Smooth muscle cell (in vitro differentiated cells): Measurements from ENCODE around the gene ZNF771. TPM values are rescaled to one million over a fixed set of nuclear protein-coding genes. Genes with fewer than 3 reads are reported as not detected.
A peak's percentile ranks its signal among the peaks of the same experiment; 100 is the strongest.

Source experiments
- DNase-seq: peaks from one replicate; lab custom pipeline; 2025; ENCODE audit not compliant: unreplicated experiment; lab: John Stamatoyannopoulos, UW
- H2AFZ ChIP-seq: fragments of 200-600 bp; sonication (generic); 2 replicates; pipeline ENCODE4 v1.6.0; 2016; ENCODE audit warnings: antibody characterized with exemption, low read depth, mild to moderate bottlenecking
- H3F3A ChIP-seq: fragments of 200-600 bp; sonication (generic); 2 replicates; pipeline ENCODE4 v1.6.0; 2017; ENCODE audit warnings: antibody characterized with exemption, low read depth
- H3K27ac ChIP-seq: fragments of 200-600 bp; sonication (generic); 2 replicates; pipeline ENCODE4 v1.5.1; 2016; ENCODE audit warnings: low read depth, mild to moderate bottlenecking
- H3K27me3 ChIP-seq: fragments of 200-600 bp; sonication (generic); 2 replicates; pipeline ENCODE4 v1.6.1; 2016; ENCODE audit warnings: low read depth, mild to moderate bottlenecking
- H3K36me3 ChIP-seq: fragments of 200-600 bp; sonication (generic); 2 replicates; pipeline ENCODE4 v1.5.1; 2016; ENCODE audit warnings: low read depth
- H3K4me1 ChIP-seq: fragments of 200-600 bp; sonication (generic); 2 replicates; pipeline ENCODE4 v1.5.1; 2016; ENCODE audit warnings: low read depth
- H3K4me2 ChIP-seq: fragments of 200-600 bp; sonication (generic); 2 replicates; pipeline ENCODE4 v1.6.0; 2016; ENCODE audit warnings: mild to moderate bottlenecking
- H3K4me3 ChIP-seq: fragments of 200-600 bp; sonication (generic); 2 replicates; pipeline ENCODE4 v1.5.1; 2016; ENCODE audit warnings: mild to moderate bottlenecking
- H3K79me2 ChIP-seq: fragments of 200-600 bp; sonication (generic); 2 replicates; pipeline ENCODE4 v1.6.0; 2016; ENCODE audit warnings: low read depth, mild to moderate bottlenecking
- H3K9ac ChIP-seq: fragments of 200-600 bp; sonication (generic); 2 replicates; pipeline ENCODE4 v1.6.0; 2016; ENCODE audit warnings: low read depth
- H3K9me3 ChIP-seq: fragments of 200-600 bp; sonication (generic); replicated peaks from 2 replicates; pipeline ENCODE4 v1.5.1; 2016; ENCODE audit warnings: low read depth
- H4K20me1 ChIP-seq: fragments of 200-600 bp; sonication (generic); 2 replicates; pipeline ENCODE4 v1.6.0; 2016; ENCODE audit warnings: low read depth
- WGBS: methylation state at CpG from one replicate; pipeline ENCODE4 v1.1.7; 2016; ENCODE audit warnings: low lambda C conversion rate; 5-methylcytosine and 5-hydroxymethylcytosine counted together
- polyA plus RNA-seq: library from polyadenylated mRNA; unstranded; fragments of >200 nt; fragmentation: Nextera tagmentation; extraction: Ambion mirVana; gene quantifications from 2 replicates; pipeline ENCODE4 v1.2.1, GENCODE V29; 2016
- total RNA-seq: library from RNA; depleted of rRNA; stranded (reverse); fragments of >200 nt; gene quantifications from 2 replicates; pipeline ENCODE4 v1.2.3, GENCODE V29; 2014
- TF ChIP-seq, protein P1 (sequence below): fragments of 200-600 bp; sonication (generic); IDR thresholded peaks from 2 replicates; pipeline ENCODE4 v1.5.1; 2017; ENCODE audit warnings: borderline replicate concordance, mild to moderate bottlenecking, antibody characterized with exemption; ENCODE audit not compliant: insufficient read depth, poor library complexity, severe bottlenecking

Gene ZNF771
- total and polyA plus RNA-seq, 2 experiments from 2014 or later, result 7.2 to 20.9 TPM

DNA sequence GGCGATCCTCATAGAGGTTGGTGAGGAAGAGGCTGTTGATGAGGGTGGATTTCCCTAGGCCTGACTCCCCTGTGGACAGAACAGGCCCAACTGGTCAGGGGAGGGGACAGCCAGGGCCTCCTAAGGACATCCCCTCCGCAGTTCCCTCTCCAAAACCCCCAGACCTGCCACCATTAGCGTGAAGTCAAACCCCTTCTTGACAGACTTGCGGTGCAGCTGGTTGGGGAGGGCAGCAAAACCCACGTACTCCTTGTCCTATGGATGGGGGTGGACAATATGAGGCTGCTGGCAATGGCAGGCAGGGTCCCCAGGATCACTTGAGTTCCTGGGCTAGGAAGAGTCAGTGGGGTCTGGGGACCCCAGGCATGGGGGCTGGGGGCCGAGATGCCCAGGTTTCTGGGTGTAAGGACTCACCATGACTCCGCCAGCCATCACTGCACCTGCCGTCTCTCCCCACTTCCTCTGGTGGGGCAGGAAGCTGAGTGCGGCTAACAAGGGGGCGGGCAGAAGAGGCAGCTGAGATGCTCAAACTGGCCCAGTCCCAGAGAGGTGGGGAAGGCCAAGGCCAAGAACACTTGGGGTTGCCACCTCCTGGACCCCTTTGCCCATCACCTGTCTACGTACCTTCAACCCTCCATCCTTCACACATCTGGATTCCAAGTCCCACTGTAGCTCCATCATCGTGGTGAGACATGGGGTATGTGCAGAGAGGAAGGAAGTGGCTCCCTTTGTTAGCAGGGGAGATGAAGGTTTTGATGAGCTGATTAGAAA lies 25.1 kb upstream of the ZNF771 start, which contains the start of gene SEPTIN1:
Gene SEPTIN1 (minus strand): TSS at position 451 of the 771 bp plus-strand sequence. CDS start 19 bp downstream, at position 432.
- Histone ChIP-seq H3F3A (no peaks in the 10 kb centered on the region), H3K9me3 (no peaks in the 10 kb centered on the region), H3K4me2 (no peak within 1 kb of the TSS), H3K36me3 (no peaks in the 10 kb centered on the region), H3K79me2 (no peaks in the 10 kb centered on the region), H3K4me1 (peaks cover 2% of the 10 kb centered on the region), H4K20me1 (peaks cover 5% of the 10 kb centered on the region), H3K4me3 (no peak within 1 kb of the TSS), H3K27me3 (no peaks in the 10 kb centered on the region), H3K27ac (no peak within 1 kb of the TSS), H2AFZ (no peak within 1 kb of the TSS), H3K9ac (no peak within 1 kb of the TSS)
- DNase-seq, result no peak
- TF ChIP-seq, protein P1, sequence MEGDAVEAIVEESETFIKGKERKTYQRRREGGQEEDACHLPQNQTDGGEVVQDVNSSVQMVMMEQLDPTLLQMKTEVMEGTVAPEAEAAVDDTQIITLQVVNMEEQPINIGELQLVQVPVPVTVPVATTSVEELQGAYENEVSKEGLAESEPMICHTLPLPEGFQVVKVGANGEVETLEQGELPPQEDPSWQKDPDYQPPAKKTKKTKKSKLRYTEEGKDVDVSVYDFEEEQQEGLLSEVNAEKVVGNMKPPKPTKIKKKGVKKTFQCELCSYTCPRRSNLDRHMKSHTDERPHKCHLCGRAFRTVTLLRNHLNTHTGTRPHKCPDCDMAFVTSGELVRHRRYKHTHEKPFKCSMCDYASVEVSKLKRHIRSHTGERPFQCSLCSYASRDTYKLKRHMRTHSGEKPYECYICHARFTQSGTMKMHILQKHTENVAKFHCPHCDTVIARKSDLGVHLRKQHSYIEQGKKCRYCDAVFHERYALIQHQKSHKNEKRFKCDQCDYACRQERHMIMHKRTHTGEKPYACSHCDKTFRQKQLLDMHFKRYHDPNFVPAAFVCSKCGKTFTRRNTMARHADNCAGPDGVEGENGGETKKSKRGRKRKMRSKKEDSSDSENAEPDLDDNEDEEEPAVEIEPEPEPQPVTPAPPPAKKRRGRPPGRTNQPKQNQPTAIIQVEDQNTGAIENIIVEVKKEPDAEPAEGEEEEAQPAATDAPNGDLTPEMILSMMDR, result no peak
- 87% methylated on average over 12 of the region's 12 CpGs for WGBS

DNA sequence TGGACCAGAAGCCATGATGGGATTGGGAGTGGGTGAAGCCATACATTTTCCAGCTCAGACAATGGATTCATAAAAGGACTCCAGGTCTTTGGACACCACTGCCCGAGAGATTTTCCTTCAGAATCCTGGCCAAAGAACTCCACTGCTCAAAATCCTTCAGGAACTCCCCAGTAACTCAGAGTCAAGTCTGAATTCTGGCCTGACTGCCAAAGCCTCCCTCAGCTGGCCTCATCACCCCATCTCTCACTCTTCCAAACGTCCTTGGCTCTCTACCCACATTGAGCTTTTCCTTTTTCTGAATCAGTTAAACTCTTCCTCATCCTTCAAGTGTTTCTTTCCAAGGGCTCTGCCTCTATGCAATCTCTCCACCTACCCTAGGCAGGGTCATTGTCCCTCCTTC lies 23.9 kb upstream of the ZNF771 start:
- no peaks in the 10 kb centered on the region for H3K36me3 ChIP-seq
- no peak overlapping the region for H2AFZ ChIP-seq
- no peaks in the 10 kb centered on the region for H3F3A ChIP-seq
- H4K20me1 ChIP-seq, result peaks cover 5% of the 10 kb centered on the region
- no peaks in the 10 kb centered on the region for H3K9me3 ChIP-seq
- H3K4me2 ChIP-seq, result no peak overlapping the region
- H3K4me1 ChIP-seq, result no peaks in the 10 kb centered on the region
- no peak overlapping the region for H3K27ac ChIP-seq
- no peaks in the 10 kb centered on the region for H3K79me2 ChIP-seq
- no peak overlapping the region for H3K9ac ChIP-seq
- H3K27me3 ChIP-seq, result no peaks in the 10 kb centered on the region
- WGBS, result 82% methylated on average over 2 of the region's 2 CpGs
- TF ChIP-seq, protein P1, result no peak
- no peak for DNase-seq
- H3K4me3 ChIP-seq, result no peak overlapping the region

DNA sequence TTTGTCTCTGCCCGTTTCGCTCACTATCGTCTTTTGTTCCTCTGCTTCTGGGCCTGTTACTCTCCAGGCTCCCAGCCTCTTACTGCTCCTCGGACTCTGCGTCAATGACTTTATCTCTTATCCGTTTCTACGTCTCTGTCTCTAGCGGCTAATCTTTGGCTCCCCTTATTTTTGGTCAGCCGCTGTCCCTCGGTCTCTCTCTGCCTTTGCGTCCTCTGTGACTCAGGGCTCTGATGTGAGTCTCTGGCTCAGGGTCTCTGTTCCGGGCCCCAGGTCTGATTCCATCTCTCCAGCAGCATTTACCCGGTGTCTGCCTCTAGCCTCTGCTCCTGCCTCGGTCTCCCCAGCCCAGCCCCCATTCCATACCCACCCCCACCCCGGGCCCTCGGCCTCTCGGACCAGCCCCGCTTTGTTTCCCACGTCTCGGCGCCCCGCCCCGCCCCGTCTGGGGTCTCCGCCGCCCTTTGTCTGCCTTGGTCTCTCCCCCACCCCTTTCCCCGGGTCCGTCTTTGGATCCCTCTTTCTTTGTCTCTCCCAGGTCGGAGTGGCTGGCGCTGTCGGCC lies 12.7 kb upstream of the ZNF771 start:
- Histone ChIP-seq H3K36me3 (no peaks in the 10 kb centered on the region), H3K27ac (peak overlapping the region; percentile 86)
- 2% methylated on average over 19 of the region's 31 CpGs for WGBS

More for the DNA sequence above, 12.7 kb upstream of the ZNF771 start:
- peak overlapping the region; percentile 74 for H3K9ac ChIP-seq
- peak; percentile 54 for DNase-seq
- no peaks in the 10 kb centered on the region for H3K27me3 ChIP-seq
- H3K79me2 ChIP-seq, result peaks cover 28% of the 10 kb centered on the region
- H3F3A ChIP-seq, result peaks cover 26% of the 10 kb centered on the region
- H3K4me2 ChIP-seq, result peak overlapping the region; percentile 96
- peaks cover 29% of the 10 kb centered on the region for H3K4me1 ChIP-seq
- TF ChIP-seq, protein P1, result no peak
- H4K20me1 ChIP-seq, result no peaks in the 10 kb centered on the region
- no peaks in the 10 kb centered on the region for H3K9me3 ChIP-seq
- peak overlapping the region; percentile 95 for H3K4me3 ChIP-seq
- H2AFZ ChIP-seq, result peak overlapping the region; percentile 77
